ENCODE results near the gene ANO8.
A peak's percentile ranks its signal among the peaks of the same experiment; 100 is the strongest.
"Not testable (repeated sequence)": the region's sequence is repeated elsewhere in the genome, so short reads cannot be mapped to it uniquely, and the experiment has no call there.

Gene ANO8

DNA sequence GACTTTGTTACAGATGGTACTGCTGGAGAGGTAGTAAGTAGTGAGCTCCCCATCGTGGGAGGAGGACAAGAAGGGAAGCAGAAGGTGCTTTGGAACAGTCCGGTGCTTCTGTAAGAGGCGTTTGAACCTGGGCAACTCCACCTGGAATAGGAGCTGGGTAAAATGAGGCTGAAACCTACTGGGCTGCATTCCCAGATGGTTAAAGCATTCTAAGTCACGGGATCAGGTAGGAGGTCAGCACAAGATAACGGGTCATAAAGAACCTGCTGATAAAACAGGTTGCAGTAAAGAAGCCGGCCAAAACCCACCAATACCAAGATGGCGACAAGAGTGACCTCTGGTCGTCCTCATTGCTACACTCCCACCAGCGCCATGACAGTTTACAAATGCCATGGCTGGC lies 47.9 kb downstream of the ANO8 start:
- no peak for DNase-seq (ENCODE audit: low read depth in 2 of 2)

DNA sequence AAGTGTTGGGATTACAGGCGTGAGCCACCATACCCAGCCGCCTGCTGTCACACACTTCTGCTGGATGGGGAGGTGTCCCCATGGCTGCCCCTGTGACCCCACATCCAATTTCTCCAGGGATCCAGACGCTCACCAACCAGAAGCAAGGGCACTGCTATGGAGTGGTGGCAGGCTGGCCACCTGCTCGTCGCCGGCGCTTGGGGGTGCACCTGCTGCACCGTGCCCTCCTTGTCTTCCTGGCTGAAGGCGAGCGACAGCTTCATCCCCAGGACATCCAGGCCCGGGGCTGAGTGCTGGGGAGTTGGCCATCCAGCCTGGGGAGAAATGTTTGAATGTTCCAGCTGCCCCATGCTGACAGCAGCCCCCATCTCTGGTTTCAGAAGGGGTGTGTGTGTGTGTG lies 48.4 kb downstream of the ANO8 start:
- DNase-seq (ENCODE audit: low read depth in 2 of 2), result no peak

DNA sequence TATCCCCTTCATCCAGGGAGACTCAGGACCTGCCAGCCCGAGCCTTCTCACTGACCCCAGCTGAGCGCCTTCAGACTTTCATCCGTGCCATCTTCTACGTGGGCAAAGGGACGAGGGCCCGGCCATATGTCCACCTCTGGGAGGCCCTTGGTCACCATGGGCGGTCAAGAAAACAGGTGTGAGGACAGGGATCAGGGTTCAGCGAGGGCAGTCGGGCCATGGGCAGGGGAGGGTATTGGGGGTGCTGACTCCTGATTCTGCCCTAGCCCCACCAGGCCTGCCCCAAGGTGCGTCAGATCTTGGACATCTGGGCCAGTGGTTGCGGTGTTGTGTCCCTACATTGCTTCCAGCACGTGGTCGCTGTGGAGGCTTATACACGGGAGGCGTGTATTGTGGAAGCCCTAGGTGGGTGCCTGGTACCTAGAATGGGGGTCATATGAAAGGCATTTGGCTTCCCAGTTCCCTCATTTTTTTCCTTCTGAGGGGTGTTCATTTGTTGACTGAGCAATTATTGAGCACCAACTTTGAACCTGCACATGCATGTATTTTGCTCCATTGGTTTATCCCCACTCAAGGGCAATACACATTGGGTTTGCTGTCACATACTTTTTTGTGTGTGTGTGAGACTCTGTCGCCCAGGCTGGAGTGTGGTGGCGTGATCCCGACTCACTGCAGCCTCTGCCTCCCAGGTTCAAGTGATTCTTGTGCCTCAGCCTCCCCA lies 49.1 kb downstream of the ANO8 start:
- no peak for DNase-seq (ENCODE audit: low read depth in 2 of 2)

DNA sequence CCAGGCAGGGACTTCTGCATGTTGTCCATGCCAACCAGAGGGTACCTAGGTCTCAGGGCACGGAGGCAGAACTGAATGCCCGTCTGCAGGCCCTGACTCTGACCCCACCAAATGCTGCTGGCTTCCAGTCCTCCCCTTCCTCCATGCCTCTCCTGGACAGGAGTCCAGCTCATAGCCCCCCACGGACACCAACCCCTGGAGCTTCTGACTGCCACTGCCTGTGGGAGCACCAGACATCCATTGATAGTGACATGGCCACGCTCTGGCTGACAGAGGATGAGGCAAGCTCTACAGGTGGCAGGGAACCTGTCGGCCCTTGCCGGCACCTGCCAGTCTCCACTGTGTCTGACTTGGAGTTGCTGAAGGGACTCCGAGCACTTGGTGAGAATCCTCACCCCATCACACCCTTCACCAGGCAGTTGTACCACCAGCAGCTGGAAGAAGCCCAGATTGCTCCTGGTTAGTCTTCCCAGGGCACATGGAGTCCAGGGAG lies 51.1 kb downstream of the ANO8 start:
- no peak for DNase-seq (ENCODE audit: low read depth in 2 of 2)

DNA sequence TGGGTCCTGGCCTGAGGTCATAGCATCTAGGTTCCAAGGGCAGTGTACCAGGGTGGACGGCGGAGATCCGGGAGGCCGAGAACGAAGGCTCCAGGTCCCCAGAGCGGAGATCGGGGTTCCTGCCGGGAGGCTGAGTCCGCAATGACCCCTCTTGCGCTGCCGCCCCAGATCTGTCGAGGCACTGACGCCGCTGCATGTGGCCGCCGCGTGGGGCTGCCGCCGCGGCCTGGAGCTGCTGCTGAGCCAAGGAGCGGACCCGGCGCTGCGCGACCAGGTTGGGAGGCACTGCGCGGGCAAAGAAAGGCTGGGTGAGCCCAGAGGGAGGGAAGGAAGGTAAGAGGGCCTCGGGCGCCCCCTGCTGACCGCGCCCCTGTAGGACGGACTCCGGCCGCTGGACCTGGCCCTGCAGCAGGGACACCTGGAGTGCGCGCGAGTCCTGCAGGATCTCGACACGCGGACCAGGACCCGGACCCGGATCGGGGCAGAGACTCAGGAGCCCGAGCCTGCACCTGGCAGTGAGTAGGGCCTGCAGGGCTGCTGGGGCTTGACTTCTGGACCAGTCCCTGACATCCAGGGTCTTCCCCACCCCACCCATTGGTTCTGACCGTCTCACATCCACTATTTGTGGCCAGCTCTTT lies 52.0 kb downstream of the ANO8 start:
- peak; percentile 50 to 62 for DNase-seq (ENCODE audit: low read depth in 2 of 2)

DNA sequence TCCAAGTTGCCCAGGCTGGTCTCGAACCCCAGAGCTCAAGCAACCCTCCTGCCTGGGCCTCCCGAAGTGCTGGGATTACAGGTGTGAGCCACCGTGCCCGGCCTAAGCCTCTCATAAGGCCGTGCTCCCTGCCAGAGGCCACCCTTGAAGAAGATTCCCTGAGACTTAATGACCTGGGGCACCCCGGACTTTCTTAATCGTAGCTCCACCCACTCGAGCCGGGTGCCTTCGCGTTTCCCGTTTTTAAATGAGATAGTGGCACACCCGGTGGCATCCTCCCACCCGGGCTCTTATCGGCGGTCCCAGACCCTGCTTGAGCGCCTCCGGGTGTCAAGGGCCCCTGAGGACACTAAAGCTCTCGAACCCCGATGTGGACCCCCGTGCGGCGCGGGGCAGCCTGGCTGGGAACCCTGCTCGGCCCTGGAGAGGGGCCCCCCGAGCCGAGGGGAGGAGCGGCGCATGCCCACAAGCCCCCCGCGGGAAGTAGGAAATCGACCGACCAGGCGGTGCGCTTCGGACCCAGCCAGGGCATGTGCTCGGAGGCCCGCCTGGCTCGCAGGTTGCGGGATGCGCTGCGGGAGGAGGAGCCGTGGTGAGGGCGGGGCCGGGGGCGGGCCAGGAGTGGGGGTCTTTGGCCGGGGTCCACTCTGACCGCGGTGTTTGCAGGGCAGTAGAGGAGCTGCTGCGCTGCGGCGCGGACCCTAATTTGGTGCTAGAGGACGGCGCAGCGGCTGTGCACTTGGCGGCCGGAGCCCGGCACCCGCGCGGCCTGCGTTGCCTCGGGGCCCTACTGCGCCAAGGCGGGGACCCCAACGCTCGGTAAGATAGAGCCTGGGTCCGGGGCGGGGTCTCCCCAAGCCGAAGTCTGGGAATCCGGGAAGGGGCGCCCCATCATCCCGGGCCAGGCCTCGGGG lies 53.0 kb downstream of the ANO8 start, which contains the start of gene ANKLE1:
Gene ANKLE1 (plus strand): TSS at position 511 of the 914 bp plus-strand sequence. CDS start 20 bp downstream, at position 531.
- no peak for DNase-seq (ENCODE audit: low read depth in 2 of 2)

DNA sequence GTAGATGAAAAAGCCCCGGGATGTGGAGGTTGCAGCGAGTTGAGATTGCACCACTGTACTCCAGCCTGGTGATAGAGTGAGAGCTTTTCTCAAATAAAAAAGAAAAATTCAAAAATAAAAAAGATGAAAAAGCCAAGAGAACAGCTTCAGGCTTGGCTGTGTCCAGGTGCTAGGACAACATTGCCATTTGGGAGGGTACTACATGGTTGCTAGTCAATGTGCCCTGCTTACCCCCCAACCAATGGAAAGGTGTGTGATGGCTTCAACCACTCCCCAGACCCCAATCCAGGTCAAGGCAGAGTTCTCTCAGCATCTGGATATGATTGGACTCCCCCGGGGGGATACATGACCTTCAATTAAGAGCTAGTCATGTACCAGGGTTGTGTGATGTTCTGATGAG lies 55.2 kb downstream of the ANO8 start:
- DNase-seq (ENCODE audit: low read depth in 2 of 2), result no peak

DNA sequence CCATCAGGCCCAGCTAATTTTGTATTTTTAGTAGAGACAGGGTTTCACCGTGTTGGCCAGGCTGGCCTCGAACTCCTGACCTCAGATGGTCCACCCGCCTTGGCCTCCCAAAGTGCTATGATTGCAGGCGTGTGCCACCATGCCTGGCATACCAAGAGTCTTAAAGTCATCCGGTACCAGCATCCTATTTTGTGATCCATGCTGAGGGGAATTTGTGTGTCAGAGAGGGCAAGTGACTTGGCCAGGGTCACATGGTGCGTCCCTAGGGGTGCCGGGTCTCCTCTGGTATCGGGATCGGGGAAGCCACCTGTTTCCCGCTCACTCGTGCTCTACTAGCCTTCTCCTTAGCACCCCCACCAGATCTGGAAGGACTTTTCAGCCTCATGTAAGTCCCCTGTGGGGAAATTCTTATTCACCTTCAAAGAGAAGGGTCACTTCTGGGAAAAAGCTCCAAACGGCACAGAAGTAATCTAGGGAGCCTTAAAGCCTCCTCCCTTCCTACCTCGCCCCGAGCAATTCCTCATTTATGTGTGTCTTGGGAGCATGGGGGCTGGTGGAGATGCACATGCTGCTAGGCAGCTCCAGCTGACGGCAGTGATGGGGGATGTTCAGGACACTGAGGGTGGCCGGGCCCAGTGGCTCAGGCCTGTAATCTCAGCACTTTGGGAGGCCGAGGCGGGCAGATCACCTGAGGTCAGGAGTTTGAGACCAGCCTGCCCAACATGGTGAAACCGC lies 59.0 kb downstream of the ANO8 start:
- DNase-seq (ENCODE audit: low read depth in 2 of 2), result no peak

DNA sequence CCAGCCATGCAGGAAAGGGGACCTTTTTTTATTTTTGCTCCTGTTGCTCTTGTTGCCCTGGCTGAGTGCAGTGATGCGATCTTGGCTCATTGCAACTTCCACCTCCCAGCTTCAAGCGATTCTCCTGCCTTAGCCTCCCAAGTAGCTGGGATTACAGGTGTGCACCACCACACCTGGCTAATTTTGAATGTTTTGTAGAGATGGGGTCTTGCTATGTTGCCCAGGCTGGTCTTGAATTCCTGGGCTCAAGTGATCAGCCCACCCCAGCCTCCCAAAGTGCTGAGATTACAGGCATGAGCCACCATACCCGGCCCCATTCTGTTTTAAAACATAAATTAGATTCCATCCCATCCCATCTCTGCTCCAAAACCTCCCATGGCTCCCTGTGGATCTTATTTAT lies 59.8 kb downstream of the ANO8 start:
- DNase-seq (ENCODE audit: low read depth in 2 of 2), result not testable (repeated sequence)

Measured in stimulated activated CD8-positive, alpha-beta memory T cell treated with anti-CD3 and anti-CD28 coated beads, Interleukin-2, amount 100 ng/mL, for 1 hour (primary cell).